GM18873 (cell line): ENCODE data around the gene CEP135.
"Not testable (repeated sequence)": the region's sequence is repeated elsewhere in the genome, so short reads cannot be mapped to it uniquely, and the experiment has no call there.

Experiments used
- ATAC-seq: cut with Tn5 transposase; IDR thresholded peaks from one replicate; pipeline ENCODE4 v1.9.1; 2021; ENCODE audit warnings: mild to moderate bottlenecking, moderate library complexity, moderate number of reproducible peaks; ENCODE audit not compliant: unreplicated experiment, low FRiP score

Gene CEP135

GRCh38 chr4:56062526-56063145 lies 113.9 kb downstream of the CEP135 start:
- no peak for ATAC-seq

DNA sequence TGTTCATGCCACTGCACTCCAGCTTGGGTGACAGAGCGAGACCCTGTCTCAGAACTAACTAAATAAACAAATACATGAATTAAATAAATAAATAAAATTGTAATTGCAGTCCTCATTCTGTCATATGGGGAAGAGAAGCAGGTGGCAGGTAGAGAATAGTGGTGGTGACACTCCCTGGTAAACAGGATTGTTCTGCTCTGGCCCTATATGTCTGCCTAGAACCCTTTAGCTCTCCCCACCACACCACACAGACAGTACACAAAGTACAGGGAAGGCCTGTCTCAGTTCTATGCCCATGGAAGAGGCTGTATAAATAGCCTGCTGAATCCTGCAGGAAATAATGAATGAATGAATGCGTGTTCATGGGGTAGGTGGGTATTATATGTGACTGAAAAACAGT lies 117.7 kb downstream of the CEP135 start:
- ATAC-seq, result no peak

GRCh38 chr4:56067826-56068225 lies 119.1 kb downstream of the CEP135 start:
- no peak for ATAC-seq

DNA sequence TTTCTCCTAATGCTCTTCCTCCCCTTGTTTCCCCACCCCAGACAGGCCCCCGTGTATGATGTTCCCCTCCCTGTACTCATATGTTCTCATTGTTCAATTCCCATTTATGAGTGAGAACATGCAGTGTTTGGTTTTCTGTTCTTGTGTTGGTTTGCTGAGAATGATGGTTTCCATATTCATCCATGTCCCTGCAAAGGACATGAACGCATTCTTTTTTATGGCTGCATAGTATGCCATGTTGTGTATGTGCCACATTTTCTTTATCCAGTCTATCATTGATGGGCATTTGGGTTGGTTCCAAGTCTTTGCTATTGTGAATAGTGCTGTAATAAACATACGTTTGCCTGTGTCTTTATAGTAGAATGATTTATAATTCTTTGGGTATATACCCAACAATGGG lies 124.0 kb downstream of the CEP135 start:
- ATAC-seq, result not testable (repeated sequence)

DNA sequence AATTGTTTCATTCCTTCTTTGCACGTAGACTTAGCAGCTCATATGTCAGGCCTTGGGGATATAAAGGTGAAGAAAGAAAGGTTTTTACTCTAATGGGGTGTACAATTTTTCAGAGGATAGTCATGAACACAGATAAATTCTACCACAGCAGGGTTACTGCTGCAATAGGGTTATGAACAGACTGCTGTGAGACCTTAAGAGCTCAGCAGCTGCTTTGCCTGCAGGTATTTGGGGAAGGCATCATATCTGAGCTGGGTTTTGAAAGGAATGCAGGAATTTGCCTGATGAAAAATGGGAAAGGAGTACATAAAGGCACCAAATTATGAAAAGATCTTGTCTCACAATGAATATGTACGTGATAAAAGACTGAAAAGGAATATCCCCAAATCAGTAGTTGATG lies 128.9 kb downstream of the CEP135 start:
- no peak for ATAC-seq

DNA sequence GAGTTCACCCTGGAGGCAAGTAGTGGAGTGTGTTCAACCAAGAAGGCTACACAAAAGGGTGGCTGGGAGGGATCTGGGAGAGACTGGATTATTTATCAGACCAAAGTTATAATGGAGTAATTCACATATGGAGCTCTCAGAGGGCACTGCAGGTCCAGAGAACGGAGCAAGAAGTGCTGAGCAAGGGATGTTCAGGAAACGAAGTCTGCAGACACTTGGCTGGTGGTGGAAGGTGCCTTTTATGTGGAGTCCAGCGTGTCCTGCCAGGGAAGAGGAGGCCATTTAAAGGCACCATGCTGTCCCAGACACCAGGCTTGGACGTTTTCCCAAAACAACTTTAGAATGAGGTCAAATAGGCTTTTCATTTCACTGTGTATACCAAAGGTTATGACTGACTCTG lies 130.1 kb downstream of the CEP135 start:
- ATAC-seq, result no peak

- no peak for ATAC-seq
Observed at GRCh38 chr4:56080384-56080783, 131.6 kb downstream of the CEP135 start.

GRCh38 chr4:56082829-56083228 lies 134.1 kb downstream of the CEP135 start:
- no peak for ATAC-seq
